ENCODE results near the gene CDKN2B-AS1.

DNA sequence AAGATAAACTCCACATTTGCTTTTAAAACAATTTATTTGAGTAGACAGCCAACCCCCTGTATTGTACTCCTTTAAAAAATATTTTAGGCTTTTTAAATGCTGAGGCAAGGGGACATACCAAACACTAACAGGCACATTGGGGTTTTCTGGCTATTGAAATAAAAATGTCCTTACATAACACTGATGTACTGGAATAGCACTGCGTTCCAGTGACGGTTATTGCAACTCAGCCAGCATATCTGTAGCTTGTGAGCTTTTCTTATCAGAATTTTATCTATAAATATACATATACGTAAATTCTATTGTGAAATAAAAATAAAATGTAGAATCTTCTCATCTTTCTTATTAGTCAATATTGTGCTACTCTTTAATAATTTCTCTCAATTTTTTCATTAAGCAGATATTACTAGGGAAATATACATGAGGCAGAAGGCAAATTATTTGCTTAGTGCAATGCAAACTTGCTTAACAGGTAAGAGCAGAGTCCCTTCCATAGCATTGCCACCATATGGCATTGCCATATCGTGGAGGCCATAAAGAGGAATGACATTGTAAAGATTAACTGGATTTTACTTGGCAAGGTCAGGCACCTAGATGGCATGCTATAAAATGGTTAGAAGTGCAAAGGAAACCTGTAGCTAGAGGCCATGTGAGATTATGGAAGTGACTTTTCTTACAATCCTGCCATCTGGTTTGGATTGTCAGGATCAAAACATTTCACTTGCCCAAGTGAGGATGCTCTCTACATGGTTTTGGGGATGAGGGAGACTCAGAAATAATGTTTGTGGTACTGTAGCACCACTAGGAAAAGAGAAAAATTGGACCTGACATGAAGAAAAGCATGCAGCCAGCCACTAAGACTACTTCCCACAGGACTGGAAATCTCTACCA, 109.3 kb downstream of the CDKN2B-AS1 start:
- no peak for TF ChIP-seq CTCF (IDR thresholded peaks at IDR 0.05)
- no peak for TF ChIP-seq POLR2A (IDR thresholded peaks at IDR 0.05)
